K562 (cell line): ENCODE measurements around the gene TMEM234. TPM values are rescaled to one million over a fixed set of nuclear protein-coding genes. Genes with fewer than 3 reads are reported as not detected.

Experiments
- ARID3A ChIP-seq: IDR thresholded peaks from 2 replicates; pipeline ENCODE4 v1.6.1; 2012; ENCODE audit warnings: low read depth, low read length, improper control_type of control experiment, borderline replicate concordance
- CUX1 ChIP-seq: fragments of 200-800 bp; sonication (Bioruptor generic); IDR thresholded peaks from 2 replicates; pipeline ENCODE4 v1.6.1; 2016; ENCODE audit warnings: missing genetic modification characterization, missing compliant biosample characterization
- ETV5 ChIP-seq: sonication (generic); formaldehyde crosslinking; IDR thresholded peaks from 2 replicates; pipeline ENCODE4 v1.4.0; 2020; ENCODE audit warnings: low read depth, mild to moderate bottlenecking, missing genetic modification reagents
- FOXJ2 ChIP-seq: fragments of 200-800 bp; sonication (Bioruptor generic); IDR thresholded peaks from 2 replicates; pipeline ENCODE4 v1.6.1; 2016; ENCODE audit warnings: missing genetic modification characterization, missing compliant biosample characterization
- GABPA ChIP-seq: fragments of 200-800 bp; sonication (Bioruptor generic); conservative IDR thresholded peaks from 2 replicates; pipeline ENCODE4 v1.6.1; 2016; ENCODE audit warnings: low read depth, missing genetic modification characterization, missing compliant biosample characterization
- HMG20B ChIP-seq: fragments of 250-450 bp; sonication (Bioruptor Pico); IDR thresholded peaks from 2 replicates; pipeline ENCODE4 v1.5.0; 2021; ENCODE audit warnings: mild to moderate bottlenecking
- KLF10 ChIP-seq: fragments of 250-450 bp; sonication (Bioruptor Pico); IDR thresholded peaks from 2 replicates; pipeline ENCODE4 v1.6.1; 2021; ENCODE audit warnings: matching md5 sums
- MCM5 ChIP-seq: fragments of 450-650 bp; IDR thresholded peaks from 2 replicates; pipeline ENCODE4 v1.6.1; 2016; ENCODE audit warnings: low read depth
- MXI1 ChIP-seq: IDR thresholded peaks from 2 replicates; pipeline ENCODE4 v1.6.1; 2011; ENCODE audit warnings: low read depth, mild to moderate bottlenecking, improper control_type of control experiment, low read length
- NCOA2 ChIP-seq, 2 experiments: fragments of 450-650 bp; IDR thresholded peaks; 2 replicates each; pipeline ENCODE4 v1.6.1; 2018; ENCODE audit warnings: mild to moderate bottlenecking in 2 of 2, moderate library complexity in 1 of 2; ENCODE audit not compliant: partially characterized antibody in 2 of 2
- PCBP1 ChIP-seq: fragments of 200-400 bp; formaldehyde crosslinking; IDR thresholded peaks from 2 replicates; pipeline ENCODE4 v1.6.1; 2018; ENCODE audit warnings: mild to moderate bottlenecking, low read depth, low read length; ENCODE audit not compliant: poor library complexity, severe bottlenecking
- RBFOX2 ChIP-seq: fragments of 200-400 bp; formaldehyde crosslinking; IDR thresholded peaks from 2 replicates; pipeline ENCODE4 v1.6.1; 2017; ENCODE audit warnings: low read depth, mild to moderate bottlenecking, low read length, moderate library complexity
- RBM17 ChIP-seq: fragments of 200-400 bp; formaldehyde crosslinking; IDR thresholded peaks from 2 replicates; pipeline ENCODE4 v1.6.1; 2017; ENCODE audit warnings: low read depth, mild to moderate bottlenecking, low read length, borderline replicate concordance
- RCOR1 ChIP-seq, 2 experiments: IDR thresholded peaks; 2 replicates each; pipeline ENCODE4 v1.6.1; 2012; ENCODE audit warnings: low read depth in 2 of 2, low read length in 2 of 2, borderline replicate concordance in 1 of 2, improper control_type of control experiment in 1 of 2
- SIRT6 ChIP-seq: IDR thresholded peaks from one replicate; pipeline ENCODE4 v1.6.1; 2012; ENCODE audit warnings: low read depth, mild to moderate bottlenecking, control low read depth, inconsistent platforms, low read length, moderate library complexity
- ZBTB17 ChIP-seq: fragments of 450-650 bp; formaldehyde crosslinking; IDR thresholded peaks from 2 replicates; pipeline ENCODE4 v1.4.0; 2020; ENCODE audit warnings: mild to moderate bottlenecking
- ZKSCAN1 ChIP-seq: fragments of 150-350 bp; IDR thresholded peaks from 2 replicates; pipeline ENCODE4 v1.6.1; 2016; ENCODE audit warnings: low read depth, low read length
- ZNF165 ChIP-seq: fragments of 250-450 bp; sonication (Bioruptor Pico); IDR thresholded peaks from 2 replicates; pipeline ENCODE4 v1.4.0; 2020; ENCODE audit warnings: borderline replicate concordance
- ZNF184 ChIP-seq: sonication (generic); formaldehyde crosslinking; IDR thresholded peaks from 2 replicates; pipeline ENCODE4 v1.5.0; 2020; ENCODE audit warnings: missing genetic modification reagents
- ZNF512 ChIP-seq: IDR thresholded peaks from 2 replicates; pipeline ENCODE4 v1.6.1; 2016; ENCODE audit warnings: missing genetic modification characterization, missing compliant biosample characterization
- polyA plus RNA-seq, 8 experiments: library from polyadenylated mRNA; depleted of rRNA in 4 of 8; stranded (reverse) in 5 of 8; unstranded in 3 of 8; fragments of >200 nt; fragmentation: Nextera tagmentation in 2 of 8; fragmentation: Illumina TruSeq in 1 of 8; extraction: Ambion mirVana in 2 of 8; extraction: Trizol in 1 of 8; gene quantifications; 2 replicates each; pipeline versions ENCODE4 v1.2.1 to v1.2.3, GENCODE V29; 2011 to 2014; ENCODE audit warnings: inconsistent platforms in 1 of 8, missing spikeins in 1 of 8
- total RNA-seq, 7 experiments: library from RNA; depleted of rRNA in 6 of 7; stranded (reverse); fragments of >200 nt in 6 of 7; fragmentation: Illumina TruSeq in 2 of 7; extraction: Trizol in 2 of 7; gene quantifications; 2 replicates each; pipeline versions ENCODE4 v1.2.1 to v1.2.3, GENCODE V29; 2011 to 2021; ENCODE audit warnings: low replicate concordance in 1 of 7
- TF ChIP-seq, protein P1 (sequence below): conservative IDR thresholded peaks from 2 replicates; pipeline ENCODE4 v1.6.1; 2011; ENCODE audit warnings: low read depth, mild to moderate bottlenecking, low read length; ENCODE audit not compliant: control insufficient read depth

TMEM234 gene
- total and polyA plus RNA-seq, 9 of the 15 experiments (the other 6 are each of a cell fraction or from before 2014, with no cell fraction given), result 5.0 to 12.9 (median 7.6) TPM

DNA sequence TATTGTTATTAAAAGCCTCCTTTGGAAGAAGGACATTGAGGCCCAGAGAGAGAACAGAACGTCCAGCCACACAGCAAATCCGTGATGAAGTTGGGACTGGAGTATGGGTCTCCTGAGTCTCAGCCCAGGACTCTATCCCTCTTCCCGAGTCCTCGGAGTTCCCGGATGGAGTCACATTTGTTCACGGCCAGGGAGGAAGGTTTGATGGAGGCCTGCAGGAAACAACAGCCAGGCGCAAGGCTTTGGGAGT, 43.0 kb downstream of the TMEM234 start (continued):
- no peak for TF ChIP-seq RCOR1 (IDR thresholded peaks at IDR 0.05; ENCODE audit: borderline replicate concordance in 1 of 2, low read depth in 2 of 2, low read length in 2 of 2)
- no peak for TF ChIP-seq GABPA (tag)
- TF ChIP-seq MXI1, result no peak
- TF ChIP-seq, protein P1, sequence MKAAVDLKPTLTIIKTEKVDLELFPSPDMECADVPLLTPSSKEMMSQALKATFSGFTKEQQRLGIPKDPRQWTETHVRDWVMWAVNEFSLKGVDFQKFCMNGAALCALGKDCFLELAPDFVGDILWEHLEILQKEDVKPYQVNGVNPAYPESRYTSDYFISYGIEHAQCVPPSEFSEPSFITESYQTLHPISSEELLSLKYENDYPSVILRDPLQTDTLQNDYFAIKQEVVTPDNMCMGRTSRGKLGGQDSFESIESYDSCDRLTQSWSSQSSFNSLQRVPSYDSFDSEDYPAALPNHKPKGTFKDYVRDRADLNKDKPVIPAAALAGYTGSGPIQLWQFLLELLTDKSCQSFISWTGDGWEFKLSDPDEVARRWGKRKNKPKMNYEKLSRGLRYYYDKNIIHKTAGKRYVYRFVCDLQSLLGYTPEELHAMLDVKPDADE, result no peak
- no peak for TF ChIP-seq ZBTB17
- 0 out of 2 replicates have a peak, but pooled peaks have one; percentile 66 for TF ChIP-seq ZNF165
- TF ChIP-seq MCM5, result no peak
- TF ChIP-seq HMG20B (CRISPR knock-in tag), result no peak
- no peak for TF ChIP-seq KLF10 (CRISPR knock-in tag)
- 0 out of 2 replicates have a peak, but pooled peaks have one; percentile 28 for TF ChIP-seq CUX1 (CRISPR knock-in tag)
- TF ChIP-seq ZKSCAN1, result no peak
- TF ChIP-seq RBFOX2, result no peak
- no peak for TF ChIP-seq NCOA2 (IDR thresholded peaks at IDR 0.05; ENCODE audit: partially characterized antibody in 2 of 2)
- TF ChIP-seq ETV5 (CRISPR knock-in tag), result no peak
- no peak for TF ChIP-seq ZNF512 (tag)
- no peak for TF ChIP-seq ARID3A
- no peak for TF ChIP-seq SIRT6
- TF ChIP-seq FOXJ2 (tag), result 0 out of 2 replicates have a peak, but pooled peaks have one; percentile 64
- no peak for TF ChIP-seq PCBP1
- TF ChIP-seq ZNF184 (CRISPR knock-in tag), result no peak
- TF ChIP-seq RBM17, result no peak
